Uterus (tissue), 4 donors: Measurements from ENCODE around the gene LMCD1. TPM values are rescaled to one million over a fixed set of nuclear protein-coding genes. Genes with fewer than 3 reads are reported as not detected.
"Not testable (repeated sequence)": the region's sequence is repeated elsewhere in the genome, so short reads cannot be mapped to it uniquely, and the experiment has no call there.

ENCODE experiments used
- DNase-seq, 2 donors: peaks; one replicate each; pipeline ENCODE4 v3.0.0-alpha.2; 2019 to 2020
- H3K27ac ChIP-seq, 2 donors: fragments of 200-600 bp; sonication (generic); 1 replicate in 1 of 2; 2 replicates in 1 of 2; pipeline ENCODE4 v1.5.1; 2016 to 2018
- H3K27me3 ChIP-seq, 2 donors: fragments of 200-600 bp; sonication (generic); one replicate each; pipeline ENCODE4 v1.5.1; 2018 to 2019; ENCODE audit warnings: control low read depth in 1 of 2
- H3K36me3 ChIP-seq, 2 donors: fragments of 200-600 bp; sonication (generic); one replicate each; pipeline ENCODE4 v1.5.1; 2019; ENCODE audit warnings: control low read depth in 1 of 2
- H3K4me1 ChIP-seq, 2 donors: fragments of 200-600 bp; sonication (generic); one replicate each; pipeline ENCODE4 v1.5.1; 2018 to 2019; ENCODE audit warnings: control low read depth in 1 of 2
- H3K4me3 ChIP-seq, 2 donors: fragments of 200-600 bp; sonication (generic); 1 replicate in 1 of 2; 2 replicates in 1 of 2; pipeline ENCODE4 v1.5.1; 2018 to 2019; ENCODE audit warnings: mild to moderate bottlenecking in 1 of 2
- H3K9me3 ChIP-seq, 2 donors: fragments of 200-600 bp; sonication (generic); one replicate each; pipeline ENCODE4 v1.5.1; 2019; ENCODE audit warnings: control low read depth in 1 of 2
- CTCF ChIP-seq, 4 experiments: fragments of 200-600 bp in 2 of 4; fragments of 450-650 bp in 2 of 4; sonication (generic) in 2 of 4; IDR thresholded peaks; one replicate each; pipeline ENCODE4 v1.5.1; 2016 to 2019; ENCODE audit warnings: antibody characterized with exemption in 4 of 4, mild to moderate bottlenecking in 2 of 4, moderate library complexity in 1 of 4
- POLR2A ChIP-seq, 2 donors: fragments of 450-650 bp; IDR thresholded peaks; one replicate each; pipeline ENCODE4 v1.6.1; 2016; ENCODE audit warnings: antibody characterized with exemption in 2 of 2, mild to moderate bottlenecking in 1 of 2, moderate library complexity in 1 of 2
- intact Hi-C: fragments of 100-400 bp; cut with DNase I; formaldehyde crosslinking; loops from one replicate; pipeline ENCODE4 v1.15.1; 2023; ENCODE audit warnings: low total_unique reads
- total RNA-seq, 4 donors: library from RNA; depleted of rRNA in 3 of 4; stranded (reverse); fragments of >200 nt in 3 of 4; gene quantifications; one replicate each; pipeline versions ENCODE4 v1.1.0 to v1.2.4, GENCODE V29; 2014 to 2023
- donor health status: DM: yes; HTN: yes; CAD: no.

The LMCD1 gene
- total RNA-seq, 4 donors from 2014 or later, result 70.9 to 163 (median 115) TPM

- Histone ChIP-seq H3K27me3 (no peaks in the 10 kb centered on the region), H3K36me3 (no peaks in the 10 kb centered on the region), H3K27ac (no peak overlapping the region), H3K4me3 (no peak overlapping the region), H3K4me1 (no peaks in the 10 kb centered on the region), H3K9me3 (no peaks in the 10 kb centered on the region)
- no peak for DNase-seq
- intact Hi-C loops, result no loop called here
- no peak for TF ChIP-seq POLR2A (IDR thresholded peaks at IDR 0.05)
- no peak for TF ChIP-seq CTCF (IDR thresholded peaks at IDR 0.05)
Measured at GRCh38 chr3:8579943-8580342, 78.3 kb downstream of the LMCD1 start.

GRCh38 chr3:8580434-8580833 is 78.8 kb downstream of the LMCD1 start:
- DNase-seq, H3K27me3 ChIP-seq, H3K9me3 ChIP-seq, intact Hi-C loops, H3K36me3 ChIP-seq, H3K4me3 ChIP-seq, H3K27ac ChIP-seq, H3K4me1 ChIP-seq: not testable (repeated sequence)

GRCh38 chr3:8581373-8581772 is 79.8 kb downstream of the LMCD1 start:
- intact Hi-C loops, result no loop called here
- no peaks in the 10 kb centered on the region for H3K9me3 ChIP-seq
- no peaks in the 10 kb centered on the region for H3K4me1 ChIP-seq
- no peaks in the 10 kb centered on the region for H3K27me3 ChIP-seq
- no peak for DNase-seq
- TF ChIP-seq CTCF (IDR thresholded peaks at IDR 0.05) (no peak), POLR2A (IDR thresholded peaks at IDR 0.05) (no peak)
- H3K4me3 ChIP-seq, result no peak overlapping the region
- H3K27ac ChIP-seq, result no peak overlapping the region
- no peaks in the 10 kb centered on the region for H3K36me3 ChIP-seq

- Histone ChIP-seq H3K36me3 (no peaks in the 10 kb centered on the region), H3K27me3 (no peaks in the 10 kb centered on the region), H3K9me3 (no peaks in the 10 kb centered on the region), H3K4me1 (no peaks in the 10 kb centered on the region), H3K27ac (no peak overlapping the region), H3K4me3 (no peak overlapping the region)
- intact Hi-C loops, result no loop called here
- DNase-seq, result no peak
- no peak for TF ChIP-seq CTCF (IDR thresholded peaks at IDR 0.05)
- no peak for TF ChIP-seq POLR2A (IDR thresholded peaks at IDR 0.05)
Measured at GRCh38 chr3:8581806-8582445, 80.3 kb downstream of the LMCD1 start.

- H3K27ac ChIP-seq, result no peak overlapping the region
- no peak for DNase-seq
- H3K9me3 ChIP-seq, result no peaks in the 10 kb centered on the region
- intact Hi-C loops, result no loop called here
- no peaks in the 10 kb centered on the region for H3K36me3 ChIP-seq
- TF ChIP-seq CTCF (IDR thresholded peaks at IDR 0.05) (no peak), POLR2A (IDR thresholded peaks at IDR 0.05) (no peak)
- H3K4me3 ChIP-seq, result no peak overlapping the region
- no peaks in the 10 kb centered on the region for H3K27me3 ChIP-seq
- no peaks in the 10 kb centered on the region for H3K4me1 ChIP-seq
Measured at GRCh38 chr3:8584661-8585060, 83.0 kb downstream of the LMCD1 start.
